Caco-2 (cell line): ENCODE results near the gene EPHB1. TPM values are rescaled to one million over a fixed set of nuclear protein-coding genes. Genes with fewer than 3 reads are reported as not detected.

Experiments
- BruUV-seq: library from RNA; stranded (reverse); fragments of 400-500 nt; replicated peaks from 2 replicates; lab custom pipeline; 2021; lab: Mats Ljungman, UMichigan
- CTCF ChIA-PET: fragments of 300-600 bp; sonication (Branson Sonifier 250); formaldehyde crosslinking; loops from one replicate; lab custom pipeline; 2022; ENCODE audit warnings: antibody characterized with exemption; lab: Charles Lee
- POLR2A ChIA-PET: fragments of 300-600 bp; sonication (Branson Sonifier 250); formaldehyde crosslinking; loops from one replicate; lab custom pipeline; 2022; ENCODE audit warnings: antibody characterized with exemption; lab: Charles Lee
- DNase-seq, 2 experiments: peaks; one replicate each; pipeline versions ENCODE4 v3.0.0 to v3.0.0-alpha.2; 2020 to 2022
- H3K27me3 ChIP-seq: replicated peaks from 2 replicates; pipeline ENCODE4 v1.6.0; 2011; ENCODE audit warnings: low read length; ENCODE audit not compliant: control insufficient read depth, insufficient read depth
- H3K36me3 ChIP-seq: 2 replicates; pipeline ENCODE4 v1.5.1; 2011; ENCODE audit warnings: low read length; ENCODE audit not compliant: control insufficient read depth, insufficient read depth
- H3K4me1 ChIP-seq: fragments of 250-450 bp; sonication (Bioruptor Pico); 2 replicates; pipeline ENCODE4 v1.5.1; 2020; ENCODE audit warnings: mild to moderate bottlenecking
- H3K4me3 ChIP-seq: 2 replicates; pipeline ENCODE4 v1.5.1; 2011; ENCODE audit warnings: low read depth, mild to moderate bottlenecking, control low read depth, low read length
- H3K9me3 ChIP-seq: fragments of 250-450 bp; sonication (Bioruptor Pico); 2 replicates; pipeline ENCODE4 v1.5.1; 2020; ENCODE audit warnings: mild to moderate bottlenecking, moderate library complexity
- H3K27ac Mint-ChIP-seq: one replicate; pipeline ENCODE4 v1.8.0; 2022; ENCODE audit warnings: mixed read lengths; ENCODE audit not compliant: unreplicated experiment
- H3K27me3 Mint-ChIP-seq: one replicate; pipeline ENCODE4 v1.8.0; 2022; ENCODE audit warnings: mixed read lengths; ENCODE audit not compliant: insufficient read depth, unreplicated experiment
- H3K36me3 Mint-ChIP-seq: one replicate; pipeline ENCODE4 v1.8.0; 2022; ENCODE audit warnings: mild to moderate bottlenecking, mixed read lengths; ENCODE audit not compliant: insufficient read depth, unreplicated experiment
- H3K4me1 Mint-ChIP-seq: one replicate; pipeline ENCODE4 v1.8.0; 2022; ENCODE audit warnings: low read depth, mixed read lengths; ENCODE audit not compliant: unreplicated experiment
- H3K4me3 Mint-ChIP-seq: one replicate; pipeline ENCODE4 v1.8.0; 2022; ENCODE audit warnings: mild to moderate bottlenecking, moderate library complexity, mixed read lengths; ENCODE audit not compliant: unreplicated experiment
- H3K9me3 Mint-ChIP-seq: one replicate; pipeline ENCODE4 v1.8.0; 2022; ENCODE audit warnings: mixed read lengths; ENCODE audit not compliant: unreplicated experiment
- intact Hi-C: fragments of 100-400 bp; cut with micrococcal nuclease; formaldehyde crosslinking; loops from one replicate; pipeline ENCODE4 v1.10.0; 2022; ENCODE audit not compliant: unreplicated experiment
- total RNA-seq: library from RNA; stranded (reverse); gene quantifications from 2 replicates; pipeline ENCODE4 v1.2.3, GENCODE V29; 2022
- TF ChIP-seq, protein P1 (sequence below), 2 experiments: fragments of 200-600 bp in 1 of 2; IDR thresholded peaks; 1 replicate in 1 of 2; 2 replicates in 1 of 2; pipeline versions ENCODE4 v1.5.1 to v1.8.0; 2011 to 2022; ENCODE audit warnings: antibody characterized with exemption in 1 of 2, control low read depth in 1 of 2, inconsistent platforms in 1 of 2, low read depth in 1 of 2, low read length in 1 of 2, mild to moderate bottlenecking in 1 of 2, moderate library complexity in 1 of 2; ENCODE audit not compliant: insufficient read depth in 1 of 2, severe bottlenecking in 1 of 2, unreplicated experiment in 1 of 2

The EPHB1 gene
- total RNA-seq, 1 experiment from 2014 or later = 2.3 TPM

DNA sequence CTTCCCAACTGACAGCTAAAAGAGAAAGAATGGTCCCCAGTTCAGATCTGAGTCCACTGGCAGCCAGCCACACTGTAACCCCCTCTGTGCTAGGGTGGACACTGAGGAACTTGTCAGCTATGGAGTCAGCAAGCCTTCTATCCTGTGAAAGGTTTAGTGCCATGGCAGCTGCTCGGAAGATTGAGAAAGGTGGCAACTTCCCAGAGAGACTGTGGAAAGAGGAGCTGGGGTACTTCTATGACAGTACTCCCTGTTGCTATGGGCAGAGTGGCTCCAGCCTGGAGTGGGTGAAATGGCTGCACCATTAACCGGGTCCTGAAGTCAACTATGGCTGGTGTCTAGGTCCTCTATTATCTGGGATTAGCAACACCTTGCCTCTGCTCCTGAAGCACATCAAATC lies 447.2 kb downstream of the EPHB1 start:
- BruUV-seq = no TSS peak
- POLR2A ChIA-PET = no interaction called here
- Histone ChIP-seq H3K36me3 (no peaks in the 10 kb centered on the region), H3K4me1 (no peaks in the 10 kb centered on the region), H3K27me3 (no peaks in the 10 kb centered on the region), H3K9me3 (no peaks in the 10 kb centered on the region), H3K4me3 (no peak overlapping the region)
- intact Hi-C loops = no loop called here
- no peaks in the 10 kb centered on the region for H3K4me1 Mint-ChIP-seq
- no peak for DNase-seq
- no peaks in the 10 kb centered on the region for H3K36me3 Mint-ChIP-seq
- TF ChIP-seq, protein P1, sequence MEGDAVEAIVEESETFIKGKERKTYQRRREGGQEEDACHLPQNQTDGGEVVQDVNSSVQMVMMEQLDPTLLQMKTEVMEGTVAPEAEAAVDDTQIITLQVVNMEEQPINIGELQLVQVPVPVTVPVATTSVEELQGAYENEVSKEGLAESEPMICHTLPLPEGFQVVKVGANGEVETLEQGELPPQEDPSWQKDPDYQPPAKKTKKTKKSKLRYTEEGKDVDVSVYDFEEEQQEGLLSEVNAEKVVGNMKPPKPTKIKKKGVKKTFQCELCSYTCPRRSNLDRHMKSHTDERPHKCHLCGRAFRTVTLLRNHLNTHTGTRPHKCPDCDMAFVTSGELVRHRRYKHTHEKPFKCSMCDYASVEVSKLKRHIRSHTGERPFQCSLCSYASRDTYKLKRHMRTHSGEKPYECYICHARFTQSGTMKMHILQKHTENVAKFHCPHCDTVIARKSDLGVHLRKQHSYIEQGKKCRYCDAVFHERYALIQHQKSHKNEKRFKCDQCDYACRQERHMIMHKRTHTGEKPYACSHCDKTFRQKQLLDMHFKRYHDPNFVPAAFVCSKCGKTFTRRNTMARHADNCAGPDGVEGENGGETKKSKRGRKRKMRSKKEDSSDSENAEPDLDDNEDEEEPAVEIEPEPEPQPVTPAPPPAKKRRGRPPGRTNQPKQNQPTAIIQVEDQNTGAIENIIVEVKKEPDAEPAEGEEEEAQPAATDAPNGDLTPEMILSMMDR (IDR thresholded peaks at IDR 0.05; ENCODE audit: insufficient read depth in 1 of 2, low read depth in 1 of 2, low read length in 1 of 2, severe bottlenecking in 1 of 2, unreplicated experiment in 1 of 2) = no peak
- no peaks in the 10 kb centered on the region for H3K9me3 Mint-ChIP-seq
- H3K27me3 Mint-ChIP-seq = peaks cover 11% of the 10 kb centered on the region
- H3K27ac Mint-ChIP-seq = no peak overlapping the region
- CTCF ChIA-PET = no interaction called here
- H3K4me3 Mint-ChIP-seq = no peak overlapping the region

GRCh38 chr3:135243616-135244015 lies 448.6 kb downstream of the EPHB1 start:
- ChIA-PET POLR2A (no interaction called here), CTCF (no interaction called here)
- H3K9me3 Mint-ChIP-seq = no peaks in the 10 kb centered on the region
- Histone ChIP-seq H3K4me1 (no peaks in the 10 kb centered on the region), H3K36me3 (no peaks in the 10 kb centered on the region), H3K4me3 (no peak overlapping the region), H3K27me3 (no peaks in the 10 kb centered on the region), H3K9me3 (no peaks in the 10 kb centered on the region)
- TF ChIP-seq, protein P1 (IDR thresholded peaks at IDR 0.05; ENCODE audit: insufficient read depth in 1 of 2, low read depth in 1 of 2, low read length in 1 of 2, severe bottlenecking in 1 of 2, unreplicated experiment in 1 of 2) = no peak
- no peaks in the 10 kb centered on the region for H3K4me1 Mint-ChIP-seq
- DNase-seq = no peak
- intact Hi-C loops = no loop called here
- H3K4me3 Mint-ChIP-seq = no peak overlapping the region
- BruUV-seq = no TSS peak
- H3K27me3 Mint-ChIP-seq = peaks cover 12% of the 10 kb centered on the region
- H3K36me3 Mint-ChIP-seq = no peaks in the 10 kb centered on the region
- no peak overlapping the region for H3K27ac Mint-ChIP-seq

- Mint-ChIP-seq H3K4me3 (no peak overlapping the region), H3K36me3 (no peaks in the 10 kb centered on the region), H3K27me3 (peaks cover 11% of the 10 kb centered on the region), H3K9me3 (no peaks in the 10 kb centered on the region), H3K27ac (no peak overlapping the region), H3K4me1 (no peaks in the 10 kb centered on the region)
- TF ChIP-seq, protein P1 (IDR thresholded peaks at IDR 0.05; ENCODE audit: insufficient read depth in 1 of 2, low read depth in 1 of 2, low read length in 1 of 2, severe bottlenecking in 1 of 2, unreplicated experiment in 1 of 2) = no peak
- POLR2A ChIA-PET = no interaction called here
- Histone ChIP-seq H3K4me1 (no peaks in the 10 kb centered on the region), H3K36me3 (no peaks in the 10 kb centered on the region), H3K4me3 (no peak overlapping the region), H3K27me3 (no peaks in the 10 kb centered on the region), H3K9me3 (no peaks in the 10 kb centered on the region)
- intact Hi-C loops = no loop called here
- CTCF ChIA-PET = no interaction called here
- DNase-seq = no peak
- BruUV-seq = no TSS peak
Observed at GRCh38 chr3:135246027-135246426, 451.0 kb downstream of the EPHB1 start.
